SU-DHL-6 (cell line): ENCODE data around the gene PAQR6.

Source experiments
- EZH2phosphoT487 ChIP-seq: fragments of 200-600 bp; sonication (generic), shearing (Covaris generic); conservative IDR thresholded peaks from 2 replicates; pipeline ENCODE4 v1.6.1; 2018; ENCODE audit warnings: mild to moderate bottlenecking, antibody characterized with exemption, low read length, moderate library complexity, mixed read lengths
- TF ChIP-seq, protein P1 (sequence below): fragments of 200-600 bp; sonication (generic); IDR thresholded peaks from one replicate; pipeline ENCODE4 v1.5.1; 2017; ENCODE audit warnings: antibody characterized with exemption, mild to moderate bottlenecking, low read length, moderate library complexity; ENCODE audit not compliant: insufficient read depth, poor library complexity, severe bottlenecking

DNA sequence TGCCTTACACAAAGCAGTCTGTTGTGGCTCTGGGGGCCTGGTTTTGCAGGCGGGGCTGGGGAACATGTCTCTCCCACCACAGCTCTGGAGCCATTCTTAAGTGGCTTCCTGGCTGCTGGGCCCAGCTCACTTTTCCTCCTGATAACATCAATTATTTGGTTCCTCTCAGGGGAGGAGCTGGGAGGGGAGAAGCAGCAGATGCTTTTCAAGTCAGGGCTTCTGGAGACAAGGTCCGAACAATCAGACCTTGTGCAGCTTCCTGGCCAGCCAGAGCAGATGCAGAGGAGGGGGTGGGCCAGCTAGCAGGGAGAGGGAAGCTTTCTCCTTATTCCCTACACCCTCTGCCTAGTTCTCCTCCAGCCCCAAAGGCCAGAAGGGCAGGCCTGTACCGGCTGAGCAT is 3.7 kb upstream of the PAQR6 start:
- TF ChIP-seq, protein P1, sequence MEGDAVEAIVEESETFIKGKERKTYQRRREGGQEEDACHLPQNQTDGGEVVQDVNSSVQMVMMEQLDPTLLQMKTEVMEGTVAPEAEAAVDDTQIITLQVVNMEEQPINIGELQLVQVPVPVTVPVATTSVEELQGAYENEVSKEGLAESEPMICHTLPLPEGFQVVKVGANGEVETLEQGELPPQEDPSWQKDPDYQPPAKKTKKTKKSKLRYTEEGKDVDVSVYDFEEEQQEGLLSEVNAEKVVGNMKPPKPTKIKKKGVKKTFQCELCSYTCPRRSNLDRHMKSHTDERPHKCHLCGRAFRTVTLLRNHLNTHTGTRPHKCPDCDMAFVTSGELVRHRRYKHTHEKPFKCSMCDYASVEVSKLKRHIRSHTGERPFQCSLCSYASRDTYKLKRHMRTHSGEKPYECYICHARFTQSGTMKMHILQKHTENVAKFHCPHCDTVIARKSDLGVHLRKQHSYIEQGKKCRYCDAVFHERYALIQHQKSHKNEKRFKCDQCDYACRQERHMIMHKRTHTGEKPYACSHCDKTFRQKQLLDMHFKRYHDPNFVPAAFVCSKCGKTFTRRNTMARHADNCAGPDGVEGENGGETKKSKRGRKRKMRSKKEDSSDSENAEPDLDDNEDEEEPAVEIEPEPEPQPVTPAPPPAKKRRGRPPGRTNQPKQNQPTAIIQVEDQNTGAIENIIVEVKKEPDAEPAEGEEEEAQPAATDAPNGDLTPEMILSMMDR: no peak
- no peak for TF ChIP-seq EZH2phosphoT487
